PC-9 (cell line): ENCODE measurements around the gene RNLS. TPM values are rescaled to one million over a fixed set of nuclear protein-coding genes. Genes with fewer than 3 reads are reported as not detected.

Experiments
- BruUV-seq: library from RNA; stranded (reverse); fragments of 400-500 nt; replicated peaks from 2 replicates; lab custom pipeline; 2021; lab: Mats Ljungman, UMichigan
- CTCF ChIA-PET: fragments of 300-600 bp; sonication (Branson Sonifier 250); formaldehyde crosslinking; loops from one replicate; lab custom pipeline; 2022; ENCODE audit warnings: antibody characterized with exemption; lab: Charles Lee
- POLR2A ChIA-PET: fragments of 300-600 bp; sonication (Branson Sonifier 250); formaldehyde crosslinking; loops from one replicate; lab custom pipeline; 2022; ENCODE audit warnings: antibody characterized with exemption; ENCODE audit not compliant: unreplicated experiment; lab: Charles Lee
- DNase-seq, 2 experiments: peaks; one replicate each; pipeline versions ENCODE4 v3.0.0 to v3.0.0-alpha.2; 2015 to 2022; ENCODE audit warnings: mixed read lengths in 1 of 2
- H2AFZ ChIP-seq: fragments of 200-600 bp; sonication (generic); 2 replicates; pipeline ENCODE4 v1.8.1; 2017; ENCODE audit warnings: antibody characterized with exemption
- H3F3A ChIP-seq: fragments of 200-600 bp; sonication (generic); 2 replicates; pipeline ENCODE4 v1.8.1; 2017; ENCODE audit warnings: antibody characterized with exemption, mild to moderate bottlenecking, low read depth; ENCODE audit not compliant: insufficient read depth
- H3K27ac ChIP-seq: fragments of 200-600 bp; sonication (generic); 2 replicates; pipeline ENCODE4 v1.6.1; 2016; ENCODE audit warnings: mixed run types
- H3K27me3 ChIP-seq: fragments of 200-600 bp; sonication (generic); 2 replicates; pipeline ENCODE4 v1.6.1; 2016; ENCODE audit warnings: low read depth, mixed run types; ENCODE audit not compliant: insufficient read depth
- H3K36me3 ChIP-seq: fragments of 200-600 bp; sonication (generic); 2 replicates; pipeline ENCODE4 v1.6.1; 2016; ENCODE audit warnings: low read depth, mixed run types
- H3K4me1 ChIP-seq: fragments of 200-600 bp; sonication (generic); replicated peaks from 2 replicates; pipeline ENCODE4 v1.6.1; 2016; ENCODE audit warnings: mixed run types; ENCODE audit not compliant: insufficient read depth
- H3K4me2 ChIP-seq: fragments of 200-600 bp; sonication (generic); 2 replicates; pipeline ENCODE4 v1.6.1; 2017; ENCODE audit warnings: mixed run types
- H3K4me3 ChIP-seq: fragments of 200-600 bp; sonication (generic); 2 replicates; pipeline ENCODE4 v1.6.1; 2016; ENCODE audit warnings: mixed run types
- H3K79me2 ChIP-seq: fragments of 200-600 bp; sonication (generic); 2 replicates; pipeline ENCODE4 v1.6.1; 2017; ENCODE audit warnings: low read depth, mixed run types
- H3K9me2 ChIP-seq: fragments of 200-600 bp; sonication (generic); 2 replicates; pipeline ENCODE4 v1.8.1; 2017; ENCODE audit warnings: mild to moderate bottlenecking; ENCODE audit not compliant: insufficient read depth
- H3K9me3 ChIP-seq: fragments of 200-600 bp; sonication (generic); 2 replicates; pipeline ENCODE4 v1.8.1; 2016; ENCODE audit warnings: low read depth; ENCODE audit not compliant: insufficient read depth
- H4K20me1 ChIP-seq: fragments of 200-600 bp; sonication (generic); 2 replicates; pipeline ENCODE4 v1.8.1; 2017; ENCODE audit not compliant: insufficient read depth
- EZH2 ChIP-seq: fragments of 200-600 bp; sonication (generic); IDR thresholded peaks from 2 replicates; pipeline ENCODE4 v1.8.0; 2017; ENCODE audit warnings: antibody characterized with exemption, low read depth
- intact Hi-C: fragments of 100-400 bp; cut with micrococcal nuclease; formaldehyde crosslinking; loops from one replicate; pipeline ENCODE4 v1.10.0; 2022; ENCODE audit not compliant: unreplicated experiment
- total RNA-seq: library from RNA; stranded (reverse); gene quantifications from 2 replicates; pipeline ENCODE4 v1.2.3, GENCODE V29; 2021
- TF ChIP-seq, protein P1 (sequence below): fragments of 200-600 bp; sonication (generic); conservative IDR thresholded peaks from 2 replicates; pipeline ENCODE4 v1.6.1; 2017; ENCODE audit warnings: mixed run types, antibody characterized with exemption, mild to moderate bottlenecking, moderate library complexity

RNLS gene
- total RNA-seq, 1 experiment from 2014 or later: not detected

DNA sequence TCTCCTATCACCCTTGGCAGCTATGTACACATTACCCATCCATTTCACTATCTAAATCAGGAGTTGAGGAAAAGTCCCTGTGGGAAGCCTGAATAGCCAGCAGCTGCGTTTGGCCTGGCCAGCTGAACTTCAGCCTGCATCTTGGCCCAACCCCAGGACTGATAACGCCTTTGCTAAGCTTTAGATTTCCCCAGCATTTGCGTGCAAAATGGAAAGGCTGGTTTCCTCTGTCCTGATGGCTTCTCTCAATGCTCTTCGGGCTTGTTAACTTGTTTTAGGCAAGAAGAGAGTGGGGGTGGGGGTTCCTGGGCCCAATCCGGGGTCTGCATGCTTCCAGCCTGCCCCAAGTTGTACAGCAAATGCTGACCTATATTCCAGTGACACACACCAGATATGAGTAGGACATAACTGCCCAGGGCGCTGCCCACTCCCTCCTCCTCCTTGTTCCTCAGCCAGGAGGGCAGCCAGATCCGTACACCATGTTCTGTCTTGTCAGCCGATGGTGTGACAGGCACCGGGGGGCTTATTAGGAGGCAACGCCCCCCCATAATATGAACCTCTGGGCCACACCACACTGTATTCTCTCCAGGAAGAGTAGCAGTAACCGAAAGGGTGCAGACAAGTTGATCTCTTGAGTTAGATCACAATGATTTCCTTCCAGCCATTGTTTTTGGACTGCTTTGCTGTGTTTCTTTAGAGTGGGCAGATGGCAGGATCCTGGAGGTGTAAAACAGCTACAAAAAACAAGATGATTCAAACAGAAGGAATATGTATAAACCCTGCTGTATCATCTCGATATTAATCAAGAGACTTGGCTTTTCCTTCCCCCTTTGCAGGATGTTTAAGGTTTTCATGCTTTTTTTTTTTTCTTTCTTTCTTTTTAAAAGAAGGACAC, 339.0 kb downstream of the RNLS start:
- H3K9me3 ChIP-seq: no peaks in the 10 kb centered on the region
- DNase-seq: peak in 1 of 2 experiments; percentile 34
- H3K27me3 ChIP-seq: no peaks in the 10 kb centered on the region
- H3K4me2 ChIP-seq: peak overlapping the region; percentile 44; the same call in 1 of the 2 replicates
- no peak overlapping the region for H3K4me3 ChIP-seq
- 0 out of 2 replicates have a peak, but pooled peaks cover 5% of the 10 kb centered on the region for H3K4me1 ChIP-seq
- no peaks in the 10 kb centered on the region for H3K36me3 ChIP-seq
- H3F3A ChIP-seq: no peaks in the 10 kb centered on the region
- BruUV-seq: no TSS peak
- CTCF ChIA-PET: no interaction called here
- TF ChIP-seq, protein P1, sequence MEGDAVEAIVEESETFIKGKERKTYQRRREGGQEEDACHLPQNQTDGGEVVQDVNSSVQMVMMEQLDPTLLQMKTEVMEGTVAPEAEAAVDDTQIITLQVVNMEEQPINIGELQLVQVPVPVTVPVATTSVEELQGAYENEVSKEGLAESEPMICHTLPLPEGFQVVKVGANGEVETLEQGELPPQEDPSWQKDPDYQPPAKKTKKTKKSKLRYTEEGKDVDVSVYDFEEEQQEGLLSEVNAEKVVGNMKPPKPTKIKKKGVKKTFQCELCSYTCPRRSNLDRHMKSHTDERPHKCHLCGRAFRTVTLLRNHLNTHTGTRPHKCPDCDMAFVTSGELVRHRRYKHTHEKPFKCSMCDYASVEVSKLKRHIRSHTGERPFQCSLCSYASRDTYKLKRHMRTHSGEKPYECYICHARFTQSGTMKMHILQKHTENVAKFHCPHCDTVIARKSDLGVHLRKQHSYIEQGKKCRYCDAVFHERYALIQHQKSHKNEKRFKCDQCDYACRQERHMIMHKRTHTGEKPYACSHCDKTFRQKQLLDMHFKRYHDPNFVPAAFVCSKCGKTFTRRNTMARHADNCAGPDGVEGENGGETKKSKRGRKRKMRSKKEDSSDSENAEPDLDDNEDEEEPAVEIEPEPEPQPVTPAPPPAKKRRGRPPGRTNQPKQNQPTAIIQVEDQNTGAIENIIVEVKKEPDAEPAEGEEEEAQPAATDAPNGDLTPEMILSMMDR: no peak
- TF ChIP-seq EZH2: no peak
- no peak overlapping the region for H3K27ac ChIP-seq
- intact Hi-C loops: loop anchor here (10.0 kb wide), 1 partner anchor 89 kb away; no protein-coding TSS in a partner anchor
- POLR2A ChIA-PET: interaction anchor here (0.6 kb wide), 1 partner anchor 143 kb away, joined by 4 read pairs; no protein-coding TSS in a partner anchor
- H3K9me2 ChIP-seq: no peaks in the 10 kb centered on the region
- H4K20me1 ChIP-seq: no peaks in the 10 kb centered on the region
- H3K79me2 ChIP-seq: no peaks in the 10 kb centered on the region
- H2AFZ ChIP-seq: peak overlapping the region; percentile 66; the same call in 1 of the 2 replicates

- no peak overlapping the region for H3K27ac ChIP-seq
- H3F3A ChIP-seq: no peaks in the 10 kb centered on the region
- H2AFZ ChIP-seq: no peak overlapping the region
- no peak for DNase-seq
- no peak overlapping the region for H3K4me3 ChIP-seq
- no peaks in the 10 kb centered on the region for H3K9me3 ChIP-seq
- BruUV-seq: no TSS peak
- intact Hi-C loops: loop anchor here (10.0 kb wide), 1 partner anchor 88 kb away; no protein-coding TSS in a partner anchor
- no peaks in the 10 kb centered on the region for H4K20me1 ChIP-seq
- no peaks in the 10 kb centered on the region for H3K79me2 ChIP-seq
- 0 out of 2 replicates have a peak overlapping the region, but pooled peaks have one; percentile 44 for H3K4me2 ChIP-seq
- no peaks in the 10 kb centered on the region for H3K9me2 ChIP-seq
- POLR2A ChIA-PET: interaction anchor here (0.6 kb wide), 1 partner anchor 144 kb away, joined by 4 read pairs; no protein-coding TSS in a partner anchor
- TF ChIP-seq, protein P1: no peak
- TF ChIP-seq EZH2: no peak
- 0 out of 2 replicates have a peak, but pooled peaks cover 5% of the 10 kb centered on the region for H3K4me1 ChIP-seq
- no peaks in the 10 kb centered on the region for H3K27me3 ChIP-seq
- H3K36me3 ChIP-seq: no peaks in the 10 kb centered on the region
- CTCF ChIA-PET: no interaction called here
Observed at GRCh38 chr10:88243202-88243744, 339.8 kb downstream of the RNLS start.

- DNase-seq: no peak
- intact Hi-C loops: loop anchor here (10.0 kb wide), 1 partner anchor 87 kb away; no protein-coding TSS in a partner anchor
- no peak overlapping the region for H3K4me2 ChIP-seq
- no peak overlapping the region for H3K27ac ChIP-seq
- no peaks in the 10 kb centered on the region for H3K27me3 ChIP-seq
- TF ChIP-seq EZH2: no peak
- TF ChIP-seq, protein P1: no peak
- no peak overlapping the region for H2AFZ ChIP-seq
- ChIA-PET CTCF (no interaction called here), POLR2A (no interaction called here)
- no peaks in the 10 kb centered on the region for H3K9me2 ChIP-seq
- no peak overlapping the region for H3K4me3 ChIP-seq
- H3K4me1 ChIP-seq: 0 out of 2 replicates have a peak, but pooled peaks cover 5% of the 10 kb centered on the region
- no TSS peak for BruUV-seq
- H3K9me3 ChIP-seq: no peaks in the 10 kb centered on the region
- H3K79me2 ChIP-seq: no peaks in the 10 kb centered on the region
- no peaks in the 10 kb centered on the region for H4K20me1 ChIP-seq
- no peaks in the 10 kb centered on the region for H3F3A ChIP-seq
- H3K36me3 ChIP-seq: no peaks in the 10 kb centered on the region
Observed at GRCh38 chr10:88241501-88241900, 341.6 kb downstream of the RNLS start.
